K562 (cell line): Measurements from ENCODE around the gene SLC25A2. TPM values are rescaled to one million over a fixed set of nuclear protein-coding genes. Genes with fewer than 3 reads are reported as not detected.

Source experiments
- ATAC-seq: fragments of 200-7000 bp; cut with Tn5 transposase; 3 replicates; pipeline ENCODE4 v1.9.1; 2020; ENCODE audit warnings: moderate library complexity
- BruUV-seq: library from RNA; stranded (reverse); fragments of 400-500 nt; replicated peaks from 2 replicates; lab custom pipeline; 2021; lab: Mats Ljungman, UMichigan
- CTCF ChIA-PET: fragments of 300-600 bp; formaldehyde crosslinking; extraction: SDS; loops from one replicate; lab custom pipeline; 2021; ENCODE audit warnings: low intra/inter-chr PET ratio; lab: Yijun Ruan, JAX
- POLR2A ChIA-PET: fragments of 300-600, 350-650 bp; sonication (Branson Sonifier 250); formaldehyde crosslinking; extraction: SDS; loops from one replicate; lab custom pipeline; 2021; ENCODE audit warnings: antibody characterized with exemption, inconsistent platforms; lab: Yijun Ruan, JAX
- DNase-seq, 4 experiments: peaks; one replicate each; pipeline versions ENCODE4 v3.0.0 to v3.0.0-alpha.2; 2011 to 2018; ENCODE audit warnings: low spot score in 3 of 4, mixed read lengths in 3 of 4; ENCODE audit errors: extremely low read depth in 1 of 4
- FAIRE-seq: peaks from 2 replicates; lab custom pipeline; 2011; peaks lifted over from hg19 to GRCh38; lab: Jason Lieb, UNC
- H2AFZ ChIP-seq: 2 replicates; pipeline ENCODE4 v1.6.0; 2011; ENCODE audit warnings: low read depth, low read length, control low read depth, inconsistent platforms
- H3K27ac ChIP-seq: fragments of 200-600 bp; 3 replicates; pipeline ENCODE4 v1.8.0; 2011; ENCODE audit warnings: low read depth, mild to moderate bottlenecking, control low read depth, inconsistent platforms, low read length, moderate library complexity, mixed read lengths; ENCODE audit errors: extremely low read depth
- H3K27me3 ChIP-seq, 2 experiments: fragments of 300-600 bp in 1 of 2; 2 replicates in 1 of 2; 3 replicates in 1 of 2; pipeline versions ENCODE4 v1.6.0 to v1.8.0; 2011; ENCODE audit warnings: inconsistent platforms in 2 of 2, low read length in 2 of 2, mild to moderate bottlenecking in 1 of 2, mixed read lengths in 1 of 2, moderate library complexity in 1 of 2; ENCODE audit not compliant: control insufficient read depth in 2 of 2, insufficient read depth in 2 of 2
- H3K36me3 ChIP-seq: fragments of 300-600 bp; 3 replicates; pipeline ENCODE4 v1.8.0; 2011; ENCODE audit warnings: mild to moderate bottlenecking, low read length, inconsistent platforms; ENCODE audit not compliant: control insufficient read depth, insufficient read depth
- H3K4me1 ChIP-seq, 2 experiments: fragments of 200-600 bp in 1 of 2; replicated peaks in 1 of 2; 2 replicates in 1 of 2; 3 replicates in 1 of 2; pipeline versions ENCODE4 v1.5.1 to v1.8.0; 2011; ENCODE audit warnings: inconsistent platforms in 2 of 2, low read length in 2 of 2, mild to moderate bottlenecking in 1 of 2, mixed read lengths in 1 of 2, moderate library complexity in 1 of 2; ENCODE audit not compliant: control insufficient read depth in 2 of 2, insufficient read depth in 2 of 2
- H3K4me2 ChIP-seq: 2 replicates; pipeline ENCODE4 v1.6.1; 2011; ENCODE audit warnings: low read length, control low read depth, inconsistent platforms, mixed read lengths; ENCODE audit not compliant: insufficient read depth
- H3K4me3 ChIP-seq: fragments of 200-600 bp; sonication (generic), shearing (Covaris generic); 2 replicates; pipeline ENCODE4 v1.5.1; 2016; ENCODE audit warnings: control low read depth, inconsistent platforms
- H3K79me2 ChIP-seq: fragments of 200-600 bp; 3 replicates; pipeline ENCODE4 v1.8.0; 2011; ENCODE audit warnings: low read length, inconsistent platforms; ENCODE audit not compliant: control insufficient read depth, insufficient read depth
- H3K9ac ChIP-seq, 2 experiments: 2 replicates each; pipeline versions ENCODE4 v1.6.0 to v1.6.1; 2011; ENCODE audit warnings: low read depth in 2 of 2, low read length in 2 of 2, control low read depth in 1 of 2, inconsistent platforms in 1 of 2, mild to moderate bottlenecking in 1 of 2, mixed read lengths in 1 of 2; ENCODE audit not compliant: insufficient read depth in 1 of 2
- H3K9me1 ChIP-seq: one replicate; pipeline ENCODE4 v1.6.0; 2011; ENCODE audit warnings: inconsistent platforms, mild to moderate bottlenecking, low read length, moderate library complexity; ENCODE audit not compliant: control insufficient read depth, insufficient read depth
- H3K9me3 ChIP-seq: replicated peaks from 2 replicates; pipeline ENCODE4 v1.5.1; 2011; ENCODE audit warnings: low read depth, low read length, inconsistent platforms; ENCODE audit not compliant: control insufficient read depth, insufficient read depth
- H4K20me1 ChIP-seq: replicated peaks from 2 replicates; pipeline ENCODE4 v1.6.1; 2011; ENCODE audit warnings: low read length, inconsistent platforms, mixed read lengths; ENCODE audit not compliant: control insufficient read depth, insufficient read depth
- ZNF274 ChIP-seq: IDR thresholded peaks from 2 replicates; pipeline ENCODE4 v1.6.1; 2011; ENCODE audit warnings: low read depth, mild to moderate bottlenecking, low read length, moderate library complexity, borderline replicate concordance
- WGBS: fragments of 100-300 bp; shearing (Covaris generic); methylation state at CpG from one replicate; pipeline ENCODE4 v1.1.6; 2016; ENCODE audit warnings: low coverage, mixed read lengths; ENCODE audit not compliant: insufficient coverage; ENCODE audit errors: missing lambda C conversion rate; 5-methylcytosine and 5-hydroxymethylcytosine counted together
- in situ Hi-C: fragments of 300-500 bp; cut with MboI; formaldehyde crosslinking; loops from 4 replicates; pipeline ENCODE4 v1.15.0; 2018; ENCODE audit warnings: inconsistent platforms, mixed read lengths
- intact Hi-C: fragments of 100-400 bp; cut with micrococcal nuclease; formaldehyde crosslinking; loops from 2 replicates; pipeline ENCODE4 v1.14.2; 2022
- polyA plus RNA-seq, 8 experiments: library from polyadenylated mRNA; depleted of rRNA in 4 of 8; stranded (reverse) in 5 of 8; unstranded in 3 of 8; fragments of >200 nt; fragmentation: Nextera tagmentation in 2 of 8; fragmentation: Illumina TruSeq in 1 of 8; extraction: Ambion mirVana in 2 of 8; extraction: Trizol in 1 of 8; gene quantifications; 2 replicates each; pipeline versions ENCODE4 v1.2.1 to v1.2.3, GENCODE V29; 2011 to 2014; ENCODE audit warnings: inconsistent platforms in 1 of 8, missing spikeins in 1 of 8
- total RNA-seq, 7 experiments: library from RNA; depleted of rRNA in 6 of 7; stranded (reverse); fragments of >200 nt in 6 of 7; fragmentation: Illumina TruSeq in 2 of 7; extraction: Trizol in 2 of 7; gene quantifications; 2 replicates each; pipeline versions ENCODE4 v1.2.1 to v1.2.3, GENCODE V29; 2011 to 2021; ENCODE audit warnings: low replicate concordance in 1 of 7
- TF ChIP-seq, protein P1 (sequence below): fragments of 200-600 bp; sonication (generic); IDR thresholded peaks from one replicate; pipeline ENCODE4 v1.6.1; 2012; ENCODE audit warnings: mild to moderate bottlenecking, low read depth, low read length, inconsistent platforms

SLC25A2 gene
- total and polyA plus RNA-seq, 9 of the 15 experiments (the other 6 are each of a cell fraction or from before 2014, with no cell fraction given): 0.09 to 0.11 (median 0.11) TPM; not detected in 6

DNA sequence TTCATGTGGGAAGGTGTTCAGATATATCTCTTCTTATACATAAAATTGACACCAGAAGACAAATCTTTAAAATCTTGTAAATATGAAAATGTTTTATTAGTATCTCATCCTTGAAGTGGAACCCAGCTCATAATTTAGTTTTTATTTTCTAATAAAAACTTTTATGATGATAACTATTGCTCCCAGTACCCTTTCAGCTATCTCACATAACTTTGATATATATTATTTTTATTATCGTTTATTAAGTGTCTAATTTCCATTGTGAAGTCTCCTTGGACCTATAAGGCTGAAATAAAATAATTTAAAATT, 42.7 kb downstream of the SLC25A2 start:
- ChIA-PET POLR2A (interaction anchor here (0.6 kb wide), 1 partner anchor 65 kb away, joined by 3 read pairs; no protein-coding TSS in a partner anchor), CTCF (no interaction called here)
- Histone ChIP-seq H3K9me3 (peaks cover 13% of the 10 kb centered on the region), H3K9me1 (no peaks in the 10 kb centered on the region), H3K9ac (no peak overlapping the region), H3K27me3 (no peaks in the 10 kb centered on the region), H3K4me2 (no peak overlapping the region), H3K36me3 (no peaks in the 10 kb centered on the region), H3K27ac (no peak overlapping the region), H3K4me3 (no peak overlapping the region), H3K79me2 (no peaks in the 10 kb centered on the region), H4K20me1 (no peaks in the 10 kb centered on the region), H2AFZ (no peak overlapping the region), H3K4me1 (no peaks in the 10 kb centered on the region)
- WGBS: 0% methylated on average over 1 of the region's 1 CpG
- FAIRE-seq (no peak), DNase-seq (no peak), ATAC-seq (no peak)
- no TSS peak for BruUV-seq
- intact Hi-C loops (no loop called here), in situ Hi-C loops (no loop called here)
- TF ChIP-seq, protein P1, sequence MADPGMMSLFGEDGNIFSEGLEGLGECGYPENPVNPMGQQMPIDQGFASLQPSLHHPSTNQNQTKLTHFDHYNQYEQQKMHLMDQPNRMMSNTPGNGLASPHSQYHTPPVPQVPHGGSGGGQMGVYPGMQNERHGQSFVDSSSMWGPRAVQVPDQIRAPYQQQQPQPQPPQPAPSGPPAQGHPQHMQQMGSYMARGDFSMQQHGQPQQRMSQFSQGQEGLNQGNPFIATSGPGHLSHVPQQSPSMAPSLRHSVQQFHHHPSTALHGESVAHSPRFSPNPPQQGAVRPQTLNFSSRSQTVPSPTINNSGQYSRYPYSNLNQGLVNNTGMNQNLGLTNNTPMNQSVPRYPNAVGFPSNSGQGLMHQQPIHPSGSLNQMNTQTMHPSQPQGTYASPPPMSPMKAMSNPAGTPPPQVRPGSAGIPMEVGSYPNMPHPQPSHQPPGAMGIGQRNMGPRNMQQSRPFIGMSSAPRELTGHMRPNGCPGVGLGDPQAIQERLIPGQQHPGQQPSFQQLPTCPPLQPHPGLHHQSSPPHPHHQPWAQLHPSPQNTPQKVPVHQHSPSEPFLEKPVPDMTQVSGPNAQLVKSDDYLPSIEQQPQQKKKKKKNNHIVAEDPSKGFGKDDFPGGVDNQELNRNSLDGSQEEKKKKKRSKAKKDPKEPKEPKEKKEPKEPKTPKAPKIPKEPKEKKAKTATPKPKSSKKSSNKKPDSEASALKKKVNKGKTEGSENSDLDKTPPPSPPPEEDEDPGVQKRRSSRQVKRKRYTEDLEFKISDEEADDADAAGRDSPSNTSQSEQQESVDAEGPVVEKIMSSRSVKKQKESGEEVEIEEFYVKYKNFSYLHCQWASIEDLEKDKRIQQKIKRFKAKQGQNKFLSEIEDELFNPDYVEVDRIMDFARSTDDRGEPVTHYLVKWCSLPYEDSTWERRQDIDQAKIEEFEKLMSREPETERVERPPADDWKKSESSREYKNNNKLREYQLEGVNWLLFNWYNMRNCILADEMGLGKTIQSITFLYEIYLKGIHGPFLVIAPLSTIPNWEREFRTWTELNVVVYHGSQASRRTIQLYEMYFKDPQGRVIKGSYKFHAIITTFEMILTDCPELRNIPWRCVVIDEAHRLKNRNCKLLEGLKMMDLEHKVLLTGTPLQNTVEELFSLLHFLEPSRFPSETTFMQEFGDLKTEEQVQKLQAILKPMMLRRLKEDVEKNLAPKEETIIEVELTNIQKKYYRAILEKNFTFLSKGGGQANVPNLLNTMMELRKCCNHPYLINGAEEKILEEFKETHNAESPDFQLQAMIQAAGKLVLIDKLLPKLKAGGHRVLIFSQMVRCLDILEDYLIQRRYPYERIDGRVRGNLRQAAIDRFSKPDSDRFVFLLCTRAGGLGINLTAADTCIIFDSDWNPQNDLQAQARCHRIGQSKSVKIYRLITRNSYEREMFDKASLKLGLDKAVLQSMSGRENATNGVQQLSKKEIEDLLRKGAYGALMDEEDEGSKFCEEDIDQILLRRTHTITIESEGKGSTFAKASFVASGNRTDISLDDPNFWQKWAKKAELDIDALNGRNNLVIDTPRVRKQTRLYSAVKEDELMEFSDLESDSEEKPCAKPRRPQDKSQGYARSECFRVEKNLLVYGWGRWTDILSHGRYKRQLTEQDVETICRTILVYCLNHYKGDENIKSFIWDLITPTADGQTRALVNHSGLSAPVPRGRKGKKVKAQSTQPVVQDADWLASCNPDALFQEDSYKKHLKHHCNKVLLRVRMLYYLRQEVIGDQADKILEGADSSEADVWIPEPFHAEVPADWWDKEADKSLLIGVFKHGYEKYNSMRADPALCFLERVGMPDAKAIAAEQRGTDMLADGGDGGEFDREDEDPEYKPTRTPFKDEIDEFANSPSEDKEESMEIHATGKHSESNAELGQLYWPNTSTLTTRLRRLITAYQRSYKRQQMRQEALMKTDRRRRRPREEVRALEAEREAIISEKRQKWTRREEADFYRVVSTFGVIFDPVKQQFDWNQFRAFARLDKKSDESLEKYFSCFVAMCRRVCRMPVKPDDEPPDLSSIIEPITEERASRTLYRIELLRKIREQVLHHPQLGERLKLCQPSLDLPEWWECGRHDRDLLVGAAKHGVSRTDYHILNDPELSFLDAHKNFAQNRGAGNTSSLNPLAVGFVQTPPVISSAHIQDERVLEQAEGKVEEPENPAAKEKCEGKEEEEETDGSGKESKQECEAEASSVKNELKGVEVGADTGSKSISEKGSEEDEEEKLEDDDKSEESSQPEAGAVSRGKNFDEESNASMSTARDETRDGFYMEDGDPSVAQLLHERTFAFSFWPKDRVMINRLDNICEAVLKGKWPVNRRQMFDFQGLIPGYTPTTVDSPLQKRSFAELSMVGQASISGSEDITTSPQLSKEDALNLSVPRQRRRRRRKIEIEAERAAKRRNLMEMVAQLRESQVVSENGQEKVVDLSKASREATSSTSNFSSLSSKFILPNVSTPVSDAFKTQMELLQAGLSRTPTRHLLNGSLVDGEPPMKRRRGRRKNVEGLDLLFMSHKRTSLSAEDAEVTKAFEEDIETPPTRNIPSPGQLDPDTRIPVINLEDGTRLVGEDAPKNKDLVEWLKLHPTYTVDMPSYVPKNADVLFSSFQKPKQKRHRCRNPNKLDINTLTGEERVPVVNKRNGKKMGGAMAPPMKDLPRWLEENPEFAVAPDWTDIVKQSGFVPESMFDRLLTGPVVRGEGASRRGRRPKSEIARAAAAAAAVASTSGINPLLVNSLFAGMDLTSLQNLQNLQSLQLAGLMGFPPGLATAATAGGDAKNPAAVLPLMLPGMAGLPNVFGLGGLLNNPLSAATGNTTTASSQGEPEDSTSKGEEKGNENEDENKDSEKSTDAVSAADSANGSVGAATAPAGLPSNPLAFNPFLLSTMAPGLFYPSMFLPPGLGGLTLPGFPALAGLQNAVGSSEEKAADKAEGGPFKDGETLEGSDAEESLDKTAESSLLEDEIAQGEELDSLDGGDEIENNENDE: no peak
- peak; percentile 93; the same call in 1 of the 2 replicates for TF ChIP-seq ZNF274
